ENCODE measurements around the gene SLC24A1. TPM values are rescaled to one million over a fixed set of nuclear protein-coding genes. Genes with fewer than 3 reads are reported as not detected.
A peak's percentile ranks its signal among the peaks of the same experiment; 100 is the strongest.

SLC24A1 gene
- total and polyA plus RNA-seq, 2 of the 13 experiments (the other 11 are each of a cell fraction or from before 2014, with no cell fraction given): 5.9 to 8.3 TPM

DNA sequence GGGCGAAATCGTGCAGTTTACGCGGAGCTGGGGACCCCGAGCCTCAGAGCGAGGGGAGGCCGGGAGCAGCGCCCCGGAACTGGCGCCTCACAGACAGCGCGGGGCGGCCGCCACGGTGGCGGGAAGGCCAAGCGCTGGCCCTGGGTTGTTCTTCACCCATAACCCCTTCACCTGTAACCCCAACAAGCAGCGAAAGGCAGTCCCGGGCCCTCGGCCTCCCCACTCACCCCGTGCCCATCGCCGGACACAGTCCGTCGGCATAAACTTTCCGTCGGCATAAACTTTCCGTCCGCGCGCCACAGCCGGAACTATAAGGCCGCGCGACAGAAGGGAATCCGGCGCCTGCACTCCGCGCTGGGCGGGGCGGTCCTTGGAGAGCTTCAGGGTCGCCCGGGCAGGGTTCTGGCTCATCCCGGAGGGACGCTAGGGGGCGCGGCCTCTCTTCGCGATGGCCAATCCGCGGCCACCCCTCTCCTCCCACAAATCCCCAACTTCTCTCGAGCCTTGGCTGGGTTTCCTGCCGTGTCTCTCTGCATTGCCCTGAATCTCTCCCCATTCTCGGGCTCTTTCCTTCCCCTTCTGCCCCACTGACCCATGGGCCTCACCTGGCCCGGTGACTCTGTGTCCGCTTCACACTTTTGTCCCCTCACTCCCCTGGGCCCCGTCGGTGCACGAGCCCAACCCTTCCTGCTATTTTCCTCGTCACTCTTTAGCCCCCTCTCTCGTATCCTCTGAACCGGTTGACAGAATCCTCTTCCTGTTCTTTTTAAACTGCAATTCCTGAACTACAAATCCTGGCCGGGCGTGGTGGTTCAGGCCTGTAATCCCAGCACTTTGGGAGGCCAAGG, 10.6 kb upstream of the SLC24A1 start, which contains the start of gene INTS14:
TSS of gene INTS14 (minus strand) at position 261 of the 848 bp plus-strand sequence. CDS start 3,751 bp downstream, outside the sequence.
- Histone ChIP-seq H3K36me3 (replicated peaks in 1 of 2; ENCODE audit: control insufficient read depth in 1 of 2, insufficient read depth in 2 of 2, low read length in 2 of 2) (peaks cover 2 to 6% of the 10 kb centered on the region in 2 experiments; a peak in 3 of 5 replicates), H4K20me1 (ENCODE audit: insufficient read depth, low read length) (no peaks in the 10 kb centered on the region), H3K27me3 (ENCODE audit: control insufficient read depth in 1 of 2, insufficient read depth in 2 of 2, low read length in 2 of 2) (no peaks in the 10 kb centered on the region; a peak in 1 of 5 replicates), H2AFZ (ENCODE audit: low read length) (peak within 1 kb of the TSS; percentile 88), H3K4me2 (ENCODE audit: low read depth, low read length) (peak within 1 kb of the TSS; percentile 100), H3K9ac (ENCODE audit: insufficient read depth, low read depth, low read length) (peak within 1 kb of the TSS; percentile 96), H3K4me1 (ENCODE audit: insufficient read depth, low read length) (peaks cover 43% of the 10 kb centered on the region), H3K27ac (ENCODE audit: extremely low read length, insufficient read depth, low read length) (peak within 1 kb of the TSS; percentile 99), H3K4me3 (replicated peaks in 1 of 3; ENCODE audit: insufficient read depth in 1 of 3, low read depth in 2 of 3, low read length in 3 of 3) (peak within 1 kb of the TSS; percentile 87 to 91 (median 89)), H3K79me2 (ENCODE audit: insufficient read depth, low read length) (peaks cover 45% of the 10 kb centered on the region), H3K9me3 (ENCODE audit: low read length) (no peaks in the 10 kb centered on the region)
- FAIRE-seq (peak; percentile 76), DNase-seq (ENCODE audit: low spot score) (peak; percentile 92), ATAC-seq (peak; percentile 95)
- ChIA-PET CTCF (ENCODE audit: low intra/inter-chr PET ratio, low total read pairs) (interaction anchor here (1.1 kb wide), 1 partner anchor 258 kb away, joined by 3 read pairs; the partner anchor contains the start of gene RAB11A), POLR2A (interaction anchor here (0.6 to 2.9 kb wide), 20 partner anchors 12 to 775 kb away, joined by 3 to 30 read pairs (median 4); partner anchors contain the start of genes DENND4A, HACD3, MAP2K1 and RAB11A)
- intact Hi-C loops (cut with micrococcal nuclease; ENCODE audit: unreplicated experiment): loop anchor here (1.0 kb wide), 1 partner anchor 258 kb away; the partner anchor contains the start of gene RAB11A
- in situ Hi-C loops (cut with HindIII; ENCODE audit: extremely low pct_ligation_motif_present, low pct_unique_long_range_greater_than_20kb): no loop called here
- 1% methylated on average over 31 of the region's 64 CpGs for WGBS (ENCODE audit: low lambda C conversion rate)
- TSS peak; percentile 84 for BruUV-seq (replicated peaks)
- no peak for TF ChIP-seq ZNF550 (CRISPR knock-in tag; IDR thresholded peaks at IDR 0.05; ENCODE audit: borderline replicate concordance)
- peak; percentile 96 for TF ChIP-seq ZNF670 (CRISPR knock-in tag; IDR thresholded peaks at IDR 0.05; ENCODE audit: borderline replicate concordance)
- TF ChIP-seq GFI1 (CRISPR knock-in tag; IDR thresholded peaks at IDR 0.05; ENCODE audit: borderline replicate concordance): peak; percentile 64; the same call in 1 of the 2 replicates
- TF ChIP-seq ZSCAN29 (CRISPR knock-in tag; conservative IDR thresholded peaks at IDR 0.05): peak; percentile 85; the same call in 1 of the 2 replicates
- peak; percentile 98 for TF ChIP-seq HDAC1 (CRISPR knock-in tag; IDR thresholded peaks at IDR 0.05)
- TF ChIP-seq GATAD2A (CRISPR knock-in tag; IDR thresholded peaks at IDR 0.05): peak; percentile 91
- TF ChIP-seq ZNF263 (CRISPR knock-in tag; IDR thresholded peaks at IDR 0.05): peak; percentile 57; the same call in 1 of the 2 replicates
- no peak for TF ChIP-seq SIX1 (CRISPR knock-in tag; IDR thresholded peaks at IDR 0.05; ENCODE audit: borderline replicate concordance)
- TF ChIP-seq THAP11 (CRISPR knock-in tag; IDR thresholded peaks at IDR 0.05): peak; percentile 95
- TF ChIP-seq SMAD1 (CRISPR knock-in tag; IDR thresholded peaks at IDR 0.05; ENCODE audit: borderline replicate concordance, low read depth): no peak
- TF ChIP-seq ZNF724P (CRISPR knock-in tag; IDR thresholded peaks at IDR 0.05; ENCODE audit: borderline replicate concordance): peak; percentile 88; the same call in 1 of the 2 replicates
- TF ChIP-seq ZNF235 (CRISPR knock-in tag; IDR thresholded peaks at IDR 0.05; ENCODE audit: borderline replicate concordance): peak; percentile 35; the same call in 1 of the 2 replicates
- peak; percentile 80; the same call in 1 of the 2 replicates for TF ChIP-seq ZBTB8A (CRISPR knock-in tag; IDR thresholded peaks at IDR 0.05; ENCODE audit: borderline replicate concordance, low read depth)
- peak; percentile 82 for TF ChIP-seq BCL6 (CRISPR knock-in tag; IDR thresholded peaks at IDR 0.05)
- TF ChIP-seq, protein P1, sequence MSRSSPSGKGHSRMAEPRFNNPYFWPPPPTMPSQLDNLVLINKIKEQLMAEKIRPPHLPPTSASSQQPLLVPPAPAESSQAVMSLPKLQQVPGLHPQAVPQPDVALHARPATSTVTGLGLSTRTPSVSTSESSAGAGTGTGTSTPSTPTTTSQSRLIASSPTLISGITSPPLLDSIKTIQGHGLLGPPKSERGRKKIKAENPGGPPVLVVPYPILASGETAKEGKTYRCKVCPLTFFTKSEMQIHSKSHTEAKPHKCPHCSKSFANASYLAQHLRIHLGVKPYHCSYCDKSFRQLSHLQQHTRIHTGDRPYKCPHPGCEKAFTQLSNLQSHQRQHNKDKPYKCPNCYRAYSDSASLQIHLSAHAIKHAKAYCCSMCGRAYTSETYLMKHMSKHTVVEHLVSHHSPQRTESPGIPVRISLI (CRISPR knock-in tag; IDR thresholded peaks at IDR 0.05; ENCODE audit: borderline replicate concordance): peak; percentile 46; the same call in 1 of the 2 replicates
- TF ChIP-seq KMT2B (CRISPR knock-in tag; IDR thresholded peaks at IDR 0.05): peak; percentile 99
- TF ChIP-seq ZBTB20 (CRISPR knock-in tag; IDR thresholded peaks at IDR 0.05; ENCODE audit: borderline replicate concordance, low read depth): 0 out of 2 replicates have a peak, but pooled peaks have one; percentile 83
- TF ChIP-seq ZBTB4 (CRISPR knock-in tag; IDR thresholded peaks at IDR 0.05; ENCODE audit: borderline replicate concordance): no peak
